ENCODE measurements around the gene IGBP1.

DNA sequence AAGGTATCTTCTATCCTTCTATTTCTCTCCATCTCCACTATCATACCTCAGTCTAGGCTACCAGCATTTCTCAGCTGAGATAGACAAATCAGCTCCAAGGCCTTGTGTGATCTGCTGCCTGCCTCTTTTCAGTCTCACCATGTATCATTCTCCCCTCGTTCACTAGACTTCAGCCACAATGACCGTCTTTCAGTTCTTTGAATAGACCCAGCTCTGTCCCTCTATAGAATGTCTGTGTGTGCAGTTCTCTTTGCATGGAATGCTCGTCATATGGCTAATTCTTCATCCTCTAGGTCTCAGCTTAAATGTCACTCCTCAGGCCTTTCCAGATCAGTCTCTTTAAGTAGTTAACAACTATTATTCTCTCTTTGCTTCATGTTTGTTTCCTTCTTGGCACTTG lies 6.5 kb downstream of the IGBP1 start:
- TF ChIP-seq, protein P1, sequence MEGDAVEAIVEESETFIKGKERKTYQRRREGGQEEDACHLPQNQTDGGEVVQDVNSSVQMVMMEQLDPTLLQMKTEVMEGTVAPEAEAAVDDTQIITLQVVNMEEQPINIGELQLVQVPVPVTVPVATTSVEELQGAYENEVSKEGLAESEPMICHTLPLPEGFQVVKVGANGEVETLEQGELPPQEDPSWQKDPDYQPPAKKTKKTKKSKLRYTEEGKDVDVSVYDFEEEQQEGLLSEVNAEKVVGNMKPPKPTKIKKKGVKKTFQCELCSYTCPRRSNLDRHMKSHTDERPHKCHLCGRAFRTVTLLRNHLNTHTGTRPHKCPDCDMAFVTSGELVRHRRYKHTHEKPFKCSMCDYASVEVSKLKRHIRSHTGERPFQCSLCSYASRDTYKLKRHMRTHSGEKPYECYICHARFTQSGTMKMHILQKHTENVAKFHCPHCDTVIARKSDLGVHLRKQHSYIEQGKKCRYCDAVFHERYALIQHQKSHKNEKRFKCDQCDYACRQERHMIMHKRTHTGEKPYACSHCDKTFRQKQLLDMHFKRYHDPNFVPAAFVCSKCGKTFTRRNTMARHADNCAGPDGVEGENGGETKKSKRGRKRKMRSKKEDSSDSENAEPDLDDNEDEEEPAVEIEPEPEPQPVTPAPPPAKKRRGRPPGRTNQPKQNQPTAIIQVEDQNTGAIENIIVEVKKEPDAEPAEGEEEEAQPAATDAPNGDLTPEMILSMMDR (IDR thresholded peaks at IDR 0.05; ENCODE audit: borderline replicate concordance, extremely low read depth, low read length, poor library complexity, severe bottlenecking): no peak
- TF ChIP-seq EZH2 (IDR thresholded peaks at IDR 0.05; ENCODE audit: borderline replicate concordance, low read depth, low read length, severe bottlenecking): no peak

Data from DND-41 (cell line).